GM18517 (cell line): ENCODE data around the gene SMAD9.

ENCODE experiments used
- ATAC-seq: cut with Tn5 transposase; IDR thresholded peaks from one replicate; pipeline ENCODE4 v1.9.1; 2021; ENCODE audit warnings: mild to moderate bottlenecking, moderate library complexity; ENCODE audit not compliant: unreplicated experiment

Gene SMAD9

GRCh38 chr13:36870050-36870692 lies 49.9 kb downstream of the SMAD9 start:
- no peak for ATAC-seq

- no peak for ATAC-seq
Measured at GRCh38 chr13:36866232-36866631, 53.8 kb downstream of the SMAD9 start.

- no peak for ATAC-seq
Measured at GRCh38 chr13:36865265-36865664, 54.8 kb downstream of the SMAD9 start.

- no peak for ATAC-seq
Measured at GRCh38 chr13:36862722-36863121, 57.3 kb downstream of the SMAD9 start.

- ATAC-seq = no peak
Measured at GRCh38 chr13:36862002-36862685, 57.9 kb downstream of the SMAD9 start.

GRCh38 chr13:36859259-36859658 lies 60.8 kb downstream of the SMAD9 start:
- ATAC-seq = no peak

- peak; percentile 66 for ATAC-seq
Measured at GRCh38 chr13:36858290-36858689, 61.7 kb downstream of the SMAD9 start.

- ATAC-seq = no peak
Measured at GRCh38 chr13:36857253-36857652, 62.8 kb downstream of the SMAD9 start.

- ATAC-seq = no peak
Measured at GRCh38 chr13:36850790-36851438, 69.1 kb downstream of the SMAD9 start.

GRCh38 chr13:36848199-36848982 lies 71.6 kb downstream of the SMAD9 start:
- no peak for ATAC-seq

- ATAC-seq = no peak
Measured at GRCh38 chr13:36847606-36848005, 72.4 kb downstream of the SMAD9 start.

- no peak for ATAC-seq
Measured at GRCh38 chr13:36841391-36841790, 78.6 kb downstream of the SMAD9 start.

- no peak for ATAC-seq
Measured at GRCh38 chr13:36840718-36841250, 79.3 kb downstream of the SMAD9 start.

- no peak for ATAC-seq
Measured at GRCh38 chr13:36839981-36840380, 80.1 kb downstream of the SMAD9 start.

- ATAC-seq = no peak
Measured at GRCh38 chr13:36839281-36839680, 80.8 kb downstream of the SMAD9 start.

- ATAC-seq = no peak
Measured at GRCh38 chr13:36837354-36838092, 82.5 kb downstream of the SMAD9 start.

GRCh38 chr13:36834299-36834698 lies 85.7 kb downstream of the SMAD9 start:
- ATAC-seq = no peak

GRCh38 chr13:36831291-36831690 lies 88.7 kb downstream of the SMAD9 start:
- no peak for ATAC-seq

GRCh38 chr13:36829753-36830152 lies 90.3 kb downstream of the SMAD9 start:
- ATAC-seq = no peak

- no peak for ATAC-seq
Measured at GRCh38 chr13:36822785-36823184, 97.3 kb downstream of the SMAD9 start.
